GM10266 (cell line): Measurements from ENCODE around the gene WDFY3.

ENCODE experiments used
- DNase-seq: peaks from one replicate; pipeline ENCODE4 v3.0.0; 2012; ENCODE audit errors: extremely low spot score
- CTCF ChIP-seq: IDR thresholded peaks from 2 replicates; pipeline ENCODE4 v1.5.1; 2012; ENCODE audit warnings: mild to moderate bottlenecking, low read depth; ENCODE audit not compliant: control insufficient read depth, insufficient read depth; ENCODE audit errors: missing control alignments

WDFY3 gene

GRCh38 chr4:84647312-84647884, 319.1 kb downstream of the WDFY3 start:
- TF ChIP-seq CTCF: no peak
- DNase-seq: no peak

GRCh38 chr4:84644087-84644486, 322.4 kb downstream of the WDFY3 start:
- no peak for TF ChIP-seq CTCF
- DNase-seq: no peak

- DNase-seq: no peak
These were observed 327.3 kb downstream of the WDFY3 start for GRCh38 chr4:84639145-84639544.

GRCh38 chr4:84638092-84638491, 328.4 kb downstream of the WDFY3 start:
- DNase-seq: no peak
- no peak for TF ChIP-seq CTCF

More at GRCh38 chr4:84639145-84639544, 327.3 kb downstream of the WDFY3 start:
- TF ChIP-seq CTCF: no peak

- no peak for TF ChIP-seq CTCF
- no peak for DNase-seq
These were observed 331.5 kb downstream of the WDFY3 start for GRCh38 chr4:84634961-84635360.

- DNase-seq: no peak
- TF ChIP-seq CTCF: no peak
These were observed 334.4 kb downstream of the WDFY3 start for GRCh38 chr4:84632092-84632491.

GRCh38 chr4:84631573-84631972, 334.9 kb downstream of the WDFY3 start:
- TF ChIP-seq CTCF: no peak
- DNase-seq: no peak
